Smooth muscle cell of the brain vasculature (primary cell): Measurements from ENCODE around the gene PHLDB3.
"Not testable (repeated sequence)": the region's sequence is repeated elsewhere in the genome, so short reads cannot be mapped to it uniquely, and the experiment has no call there.

Experiments used
- DNase-seq: peaks from one replicate; pipeline ENCODE4 v3.0.0-alpha.2; 2012; ENCODE audit warnings: low read depth, low spot score

PHLDB3 gene

GRCh38 chr19:43444531-43445287 is 59.8 kb downstream of the PHLDB3 start:
- no peak for DNase-seq

- not testable (repeated sequence) for DNase-seq
Observed at GRCh38 chr19:43444091-43444490, 60.5 kb downstream of the PHLDB3 start.

GRCh38 chr19:43441716-43442115 is 62.8 kb downstream of the PHLDB3 start:
- DNase-seq, result no peak

GRCh38 chr19:43439709-43440063 is 64.9 kb downstream of the PHLDB3 start:
- DNase-seq, result no peak

- no peak for DNase-seq
Observed at GRCh38 chr19:43439032-43439708, 65.4 kb downstream of the PHLDB3 start.

DNA sequence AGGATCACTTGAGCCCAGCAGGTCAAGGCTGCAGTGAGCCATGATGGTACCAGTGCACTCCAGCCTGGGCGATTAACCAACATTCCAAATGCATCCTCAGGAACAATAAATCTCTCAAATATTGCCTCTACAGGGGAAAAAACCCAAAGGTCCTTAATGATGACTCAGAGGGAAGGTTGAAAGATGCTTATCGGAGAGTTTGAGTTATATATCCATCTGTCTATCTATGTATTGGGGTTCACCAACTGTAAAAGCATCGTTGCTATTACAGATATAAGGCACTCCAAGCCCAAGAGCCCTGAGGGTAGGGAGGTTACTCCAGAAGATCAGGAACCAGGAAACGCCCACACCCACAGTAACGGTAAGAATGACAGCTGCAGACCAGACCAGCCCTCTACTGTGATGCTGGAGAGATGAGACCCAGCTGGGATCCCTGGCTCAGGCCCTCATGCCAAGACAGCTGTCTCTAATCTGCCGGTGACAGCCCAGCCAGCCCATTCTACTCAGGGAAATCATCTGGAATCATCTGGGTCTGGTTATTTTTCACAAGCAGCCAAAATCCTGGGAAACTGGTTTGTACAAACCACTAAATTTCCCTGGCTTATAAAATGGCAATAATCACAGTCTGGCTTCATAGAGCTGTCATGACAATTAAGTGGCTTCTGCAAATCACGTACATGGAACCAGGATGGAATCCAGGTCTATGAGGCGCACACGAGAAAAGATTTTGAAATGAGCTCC is 66.1 kb downstream of the PHLDB3 start:
- no peak for DNase-seq

- DNase-seq, result no peak
Observed at GRCh38 chr19:43437712-43438111, 66.8 kb downstream of the PHLDB3 start.

DNA sequence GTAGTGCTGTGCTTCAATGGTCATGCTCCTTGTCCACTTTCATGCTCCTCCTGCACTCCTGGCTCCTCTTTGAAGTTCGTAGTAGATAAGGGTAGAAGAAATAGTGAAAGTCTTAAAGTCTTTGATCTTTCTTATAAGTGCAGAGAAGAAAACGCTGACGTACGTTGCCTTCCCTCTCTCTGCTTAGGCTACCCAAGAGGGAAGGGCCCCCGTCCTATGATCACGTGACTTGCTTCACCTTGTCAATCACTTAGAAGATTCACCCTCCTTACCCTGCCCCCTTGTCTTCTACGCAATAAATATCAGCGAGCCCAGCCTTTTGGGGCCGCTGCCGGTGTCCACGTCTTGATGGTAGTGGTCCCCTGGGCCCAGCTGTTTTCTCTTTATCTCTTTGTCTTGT is 67.3 kb downstream of the PHLDB3 start:
- not testable (repeated sequence) for DNase-seq

DNA sequence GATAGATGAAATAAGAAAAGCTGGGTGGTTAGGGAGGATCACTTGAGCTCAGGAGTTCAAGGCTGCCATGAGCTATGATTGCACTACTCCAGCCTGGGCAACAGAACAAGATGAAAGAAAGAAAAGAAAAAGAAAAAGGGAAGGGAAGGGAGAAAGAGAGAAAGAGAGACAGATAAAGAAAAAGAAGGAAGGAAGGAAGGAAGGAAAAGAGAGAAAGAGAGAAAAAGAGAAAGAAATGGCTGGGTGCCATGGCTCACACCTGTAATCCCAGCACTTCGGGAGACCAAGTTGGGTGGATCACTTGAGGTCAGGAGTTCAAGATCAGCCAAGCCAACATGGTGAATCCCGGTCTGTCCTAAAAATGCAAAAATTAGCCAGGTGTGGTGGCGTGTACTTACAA is 68.8 kb downstream of the PHLDB3 start:
- no peak for DNase-seq

DNA sequence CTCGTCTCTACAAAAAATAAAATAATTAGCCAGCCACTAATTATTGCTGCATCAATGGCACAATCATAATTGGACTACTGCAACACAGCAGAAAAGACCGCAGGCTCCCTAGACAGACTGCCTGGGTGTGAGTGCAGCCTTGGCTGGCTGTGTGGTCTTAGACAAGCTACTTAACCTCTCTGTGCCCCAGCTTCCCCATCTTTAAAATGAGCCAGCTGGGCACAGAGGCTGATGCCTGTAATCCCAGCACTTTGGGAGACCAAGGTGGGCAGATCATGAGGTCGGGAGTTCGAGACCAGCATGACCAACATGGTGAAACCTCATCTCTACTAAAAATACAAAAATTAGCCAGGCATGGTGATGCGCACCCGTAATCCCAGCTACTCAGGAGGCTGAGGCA is 70.9 kb downstream of the PHLDB3 start:
- DNase-seq, result no peak

- no peak for DNase-seq
Observed at GRCh38 chr19:43433358-43433673, 71.2 kb downstream of the PHLDB3 start.

DNA sequence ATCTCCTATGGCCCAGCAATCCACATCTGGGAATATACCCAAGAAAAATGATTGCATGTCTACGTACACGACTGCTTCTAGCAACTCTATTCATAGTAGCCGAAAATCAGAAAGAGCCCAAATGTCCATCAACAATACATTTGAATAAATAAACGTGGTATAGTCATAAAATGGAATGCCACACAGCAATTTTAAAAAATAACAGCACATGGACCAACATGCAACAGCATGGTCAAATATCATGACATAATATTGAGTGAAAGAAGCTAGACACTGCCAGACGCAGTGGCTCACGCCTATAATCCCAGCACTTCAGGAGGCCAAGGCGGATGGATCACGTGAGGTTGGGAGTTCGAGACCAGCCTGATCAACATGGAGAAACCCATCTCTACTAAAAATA is 73.6 kb downstream of the PHLDB3 start:
- no peak for DNase-seq

- no peak for DNase-seq
Observed at GRCh38 chr19:43430142-43430710, 74.3 kb downstream of the PHLDB3 start.

DNA sequence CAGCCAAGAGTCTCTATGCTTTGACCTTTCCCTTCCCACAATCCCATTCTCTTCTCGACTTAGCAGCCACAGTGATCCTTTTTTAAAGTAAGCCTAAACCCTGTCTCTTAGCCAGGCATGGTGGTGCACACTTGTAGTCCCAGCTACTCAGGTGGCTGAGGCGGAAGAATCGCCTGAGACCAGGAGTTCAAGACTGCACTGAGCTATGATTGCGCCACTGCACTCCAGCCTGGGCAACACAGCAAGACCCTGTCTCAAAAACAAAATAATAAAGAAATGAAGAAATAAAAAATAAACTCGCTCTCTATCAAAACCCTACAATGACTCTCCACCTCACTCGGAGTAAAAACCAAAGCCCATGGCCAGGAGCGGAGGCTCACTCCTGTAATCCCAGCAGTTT is 75.2 kb downstream of the PHLDB3 start:
- DNase-seq, result no peak

GRCh38 chr19:43425567-43426392 is 78.8 kb downstream of the PHLDB3 start:
- no peak for DNase-seq
